ENCODE measurements around the gene MR1. TPM values are rescaled to one million over a fixed set of nuclear protein-coding genes. Genes with fewer than 3 reads are reported as not detected.
A peak's percentile ranks its signal among the peaks of the same experiment; 100 is the strongest.

MR1 gene
- total RNA-seq, 3 donors from 2014 or later = 3.3 to 14.6 (median 7.4) TPM

- DNase-seq = peak in 1 of 3 donors; percentile 73
- ATAC-seq = peak; percentile 39
Measured at GRCh38 chr1:181090641-181091126, 56.9 kb downstream of the MR1 start.

GRCh38 chr1:181091309-181092040, 57.7 kb downstream of the MR1 start:
- intact Hi-C loops (cut with DNase I, micrococcal nuclease) = no loop called here
- Histone ChIP-seq H3K4me1 (ENCODE audit: low read depth) (peaks cover 47% of the 10 kb centered on the region), H3K36me3 (ENCODE audit: low read depth) (peaks cover 4% of the 10 kb centered on the region), H3K9me3 (no peaks in the 10 kb centered on the region), H3K4me3 (no peak overlapping the region)
- TF ChIP-seq CTCF (IDR thresholded peaks at IDR 0.05) = no peak
- DNase-seq = no peak
- no peak for ATAC-seq

More at GRCh38 chr1:181090641-181091126, 56.9 kb downstream of the MR1 start:
- peak overlapping the region; percentile 88 for H3K4me3 ChIP-seq
- no peak for TF ChIP-seq CTCF (IDR thresholded peaks at IDR 0.05)
- H3K9me3 ChIP-seq = no peaks in the 10 kb centered on the region
- H3K36me3 ChIP-seq (ENCODE audit: low read depth) = peaks cover 4% of the 10 kb centered on the region
- intact Hi-C loops (cut with DNase I, micrococcal nuclease) = no loop called here
- peaks cover 47% of the 10 kb centered on the region for H3K4me1 ChIP-seq (ENCODE audit: low read depth)

GRCh38 chr1:181092056-181092455, 58.3 kb downstream of the MR1 start:
- intact Hi-C loops (cut with DNase I, micrococcal nuclease) = no loop called here
- H3K9me3 ChIP-seq = no peaks in the 10 kb centered on the region
- peaks cover 43% of the 10 kb centered on the region for H3K4me1 ChIP-seq (ENCODE audit: low read depth)
- DNase-seq = no peak
- no peak for TF ChIP-seq CTCF (IDR thresholded peaks at IDR 0.05)
- H3K36me3 ChIP-seq (ENCODE audit: low read depth) = peaks cover 4% of the 10 kb centered on the region
- H3K4me3 ChIP-seq = no peak overlapping the region
- no peak for ATAC-seq

- Histone ChIP-seq H3K36me3 (ENCODE audit: low read depth) (peaks cover 4% of the 10 kb centered on the region), H3K4me3 (no peak overlapping the region), H3K4me1 (ENCODE audit: low read depth) (peaks cover 38% of the 10 kb centered on the region), H3K9me3 (no peaks in the 10 kb centered on the region)
- DNase-seq (peak in 1 of 3 donors; percentile 45), ATAC-seq (peak; percentile 12)
- no peak for TF ChIP-seq CTCF (IDR thresholded peaks at IDR 0.05)
- intact Hi-C loops (cut with DNase I, micrococcal nuclease) = no loop called here
Measured at GRCh38 chr1:181092883-181093458, 59.2 kb downstream of the MR1 start.

GRCh38 chr1:181094416-181095212, 60.8 kb downstream of the MR1 start:
- TF ChIP-seq CTCF (IDR thresholded peaks at IDR 0.05) = no peak
- ATAC-seq (no peak), DNase-seq (no peak)
- H3K4me3 ChIP-seq = no peak overlapping the region
- intact Hi-C loops (cut with DNase I, micrococcal nuclease) = no loop called here
- peaks cover 34% of the 10 kb centered on the region for H3K4me1 ChIP-seq (ENCODE audit: low read depth)
- no peaks in the 10 kb centered on the region for H3K9me3 ChIP-seq
- peaks cover 4% of the 10 kb centered on the region for H3K36me3 ChIP-seq (ENCODE audit: low read depth)

Data from mucosa of descending colon (tissue), 3 donors.